Measurements from ENCODE around the gene AUTS2.

Gene AUTS2

GRCh38 chr7:70598976-70599375 lies 1000.7 kb downstream of the AUTS2 start:
- no peak for DNase-seq (ENCODE audit: low read depth in 2 of 2)

GRCh38 chr7:70599446-70600190 lies 1001.3 kb downstream of the AUTS2 start:
- no peak for DNase-seq (ENCODE audit: low read depth in 2 of 2)

GRCh38 chr7:70600993-70601392 lies 1002.7 kb downstream of the AUTS2 start:
- DNase-seq (ENCODE audit: low read depth in 2 of 2) = no peak

GRCh38 chr7:70602117-70602516 lies 1003.8 kb downstream of the AUTS2 start:
- no peak for DNase-seq (ENCODE audit: low read depth in 2 of 2)

- no peak for DNase-seq (ENCODE audit: low read depth in 2 of 2)
These were observed 1009.0 kb downstream of the AUTS2 start for GRCh38 chr7:70607281-70607680.

- no peak for DNase-seq (ENCODE audit: low read depth in 2 of 2)
These were observed 1009.5 kb downstream of the AUTS2 start for GRCh38 chr7:70607759-70608158.

- no peak for DNase-seq (ENCODE audit: low read depth in 2 of 2)
These were observed 1010.0 kb downstream of the AUTS2 start for GRCh38 chr7:70608229-70608628.

- no peak for DNase-seq (ENCODE audit: low read depth in 2 of 2)
These were observed 1014.5 kb downstream of the AUTS2 start for GRCh38 chr7:70612811-70613210.

GRCh38 chr7:70614237-70615045 lies 1016.2 kb downstream of the AUTS2 start:
- DNase-seq (ENCODE audit: low read depth in 2 of 2) = no peak

GRCh38 chr7:70615066-70615606 lies 1016.9 kb downstream of the AUTS2 start:
- DNase-seq (ENCODE audit: low read depth in 2 of 2) = no peak

- DNase-seq (ENCODE audit: low read depth in 2 of 2) = no peak
These were observed 1017.9 kb downstream of the AUTS2 start for GRCh38 chr7:70616211-70616610.

GRCh38 chr7:70616821-70617220 lies 1018.5 kb downstream of the AUTS2 start:
- no peak for DNase-seq (ENCODE audit: low read depth in 2 of 2)

GRCh38 chr7:70618020-70618551 lies 1019.8 kb downstream of the AUTS2 start:
- DNase-seq (ENCODE audit: low read depth in 2 of 2) = no peak

- DNase-seq (ENCODE audit: low read depth in 2 of 2) = no peak
These were observed 1020.9 kb downstream of the AUTS2 start for GRCh38 chr7:70619130-70619529.

GRCh38 chr7:70619659-70620058 lies 1021.4 kb downstream of the AUTS2 start:
- DNase-seq (ENCODE audit: low read depth in 2 of 2) = no peak

- no peak for DNase-seq (ENCODE audit: low read depth in 2 of 2)
These were observed 1022.2 kb downstream of the AUTS2 start for GRCh38 chr7:70620333-70621055.

- no peak for DNase-seq (ENCODE audit: low read depth in 2 of 2)
These were observed 1023.8 kb downstream of the AUTS2 start for GRCh38 chr7:70621954-70622600.

GRCh38 chr7:70622936-70623335 lies 1024.7 kb downstream of the AUTS2 start:
- no peak for DNase-seq (ENCODE audit: low read depth in 2 of 2)

GRCh38 chr7:70624500-70625103 lies 1026.3 kb downstream of the AUTS2 start:
- DNase-seq (ENCODE audit: low read depth in 2 of 2) = no peak

- DNase-seq (ENCODE audit: low read depth in 2 of 2) = no peak
These were observed 1029.2 kb downstream of the AUTS2 start for GRCh38 chr7:70627461-70627860.

GRCh38 chr7:70630440-70630817 lies 1032.2 kb downstream of the AUTS2 start:
- DNase-seq (ENCODE audit: low read depth in 2 of 2) = no peak

Measured in stimulated activated CD8-positive, alpha-beta memory T cell treated with anti-CD3 and anti-CD28 coated beads, Interleukin-2, amount 100 ng/mL, for 1 hour (primary cell).